Measurements from ENCODE around the gene DAB1. TPM values are rescaled to one million over a fixed set of nuclear protein-coding genes. Genes with fewer than 3 reads are reported as not detected.

Gene DAB1
- total and polyA plus RNA-seq, 10 of the 15 experiments (the other 5 are each of a cell fraction or from before 2014, with no cell fraction given), result 0.02 to 0.10 (median 0.03) TPM; not detected in 5

GRCh38 chr1:57377339-57378139 lies 46.3 kb downstream of the DAB1 start:
- DNase-seq (ENCODE audit: low read depth, low spot score) (no peak), FAIRE-seq (no peak), ATAC-seq (no peak)
- Histone ChIP-seq H3K79me2 (ENCODE audit: control insufficient read depth, insufficient read depth, low read length) (no peaks in the 10 kb centered on the region), H3K4me3 (no peak overlapping the region), H3K9me3 (replicated peaks; ENCODE audit: control insufficient read depth, insufficient read depth, low read length) (no peaks in the 10 kb centered on the region), H3K36me3 (ENCODE audit: control insufficient read depth in 2 of 2, insufficient read depth in 2 of 2, low read length in 1 of 2) (no peaks in the 10 kb centered on the region), H3K4me2 (ENCODE audit: control insufficient read depth, insufficient read depth) (no peak overlapping the region), H4K20me1 (ENCODE audit: control insufficient read depth, insufficient read depth) (no peaks in the 10 kb centered on the region), H2AFZ (ENCODE audit: control insufficient read depth, low read depth, low read length) (no peak overlapping the region), H3K27ac (ENCODE audit: control insufficient read depth, insufficient read depth) (no peak overlapping the region), H3K4me1 (ENCODE audit: control insufficient read depth, insufficient read depth, low read length) (no peaks in the 10 kb centered on the region), H3K9ac (ENCODE audit: control insufficient read depth, insufficient read depth, low read length) (no peak overlapping the region), H3K27me3 (replicated peaks in 1 of 2; ENCODE audit: control insufficient read depth in 2 of 2, insufficient read depth in 2 of 2, low read length in 1 of 2) (no peaks in the 10 kb centered on the region)
- in situ Hi-C loops (cut with MboI), result no loop called here
- 0% methylated on average over 4 of the region's 4 CpGs for WGBS (ENCODE audit: insufficient coverage, insufficient replicate concordance, low lambda C conversion rate, missing lambda C conversion rate)
- BruUV-seq (replicated peaks), result no TSS peak
- intact Hi-C loops (cut with micrococcal nuclease; ENCODE audit: unreplicated experiment), result no loop called here
- TF ChIP-seq BCL11A (IDR thresholded peaks at IDR 0.05; ENCODE audit: low read depth, low read length) (no peak), ATF7 (IDR thresholded peaks at IDR 0.05; ENCODE audit: low read depth) (no peak), ZBTB11 (CRISPR knock-in tag; IDR thresholded peaks at IDR 0.05) (no peak), MYC (IDR thresholded peaks at IDR 0.05; ENCODE audit: insufficient read depth, insufficient read length, insufficient replicate concordance, low read length, severe bottlenecking) (no peak), EGR1 (IDR thresholded peaks at IDR 0.05; ENCODE audit: borderline replicate concordance in 1 of 2, low read depth in 2 of 2, low read length in 2 of 2) (no peak), RCOR1 (conservative IDR thresholded peaks at IDR 0.05; ENCODE audit: low read depth, low read length) (no peak), YBX1 (IDR thresholded peaks at IDR 0.05) (no peak), SPI1 (IDR thresholded peaks at IDR 0.05; ENCODE audit: borderline replicate concordance, insufficient read depth, low read depth, low read length) (no peak), USF1 (IDR thresholded peaks at IDR 0.05; ENCODE audit: borderline replicate concordance, extremely low read length, insufficient read depth, low read depth, low read length) (no peak), FOS (IDR thresholded peaks at IDR 0.05; ENCODE audit: borderline replicate concordance, extremely low read depth, insufficient read length) (no peak)
- ChIA-PET RAD21 (ENCODE audit: unreplicated experiment) (no interaction called here), SMC1A (ENCODE audit: uncharacterized antibody, unreplicated experiment) (interaction anchor here (0.6 kb wide), 1 partner anchor 806 kb away, joined by 3 read pairs; no protein-coding TSS in a partner anchor), CTCF (interaction anchor here (0.6 kb wide), 1 partner anchor 269 kb away, joined by 3 read pairs; no protein-coding TSS in a partner anchor), POLR2A (no interaction called here)
